ENCODE data around the gene TMOD1.

DNA sequence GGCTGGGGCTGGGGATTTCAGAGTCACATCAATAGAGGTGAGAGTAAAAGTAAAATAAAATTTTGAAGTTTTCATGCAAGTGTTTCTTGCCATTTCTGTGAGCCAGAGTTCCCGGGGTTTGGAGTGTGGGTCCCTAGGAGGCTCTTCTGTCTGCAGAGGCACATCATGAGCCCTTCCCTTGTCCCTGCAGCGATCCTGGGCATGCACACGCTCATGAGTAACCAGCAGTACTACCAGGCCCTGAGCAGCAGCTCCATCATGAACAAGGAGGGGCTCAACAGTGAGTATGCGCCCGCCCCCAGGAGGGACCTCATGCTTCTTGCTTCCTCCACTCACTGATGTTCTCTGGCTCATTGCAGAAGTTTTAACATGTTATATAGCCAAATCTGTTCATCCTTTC, 61.1 kb downstream of the TMOD1 start:
- TF ChIP-seq SIN3A (IDR thresholded peaks at IDR 0.05; ENCODE audit: borderline replicate concordance, insufficient read depth, low read length) (no peak), FOXP2 (optimal IDR thresholded peaks at IDR 0.05; ENCODE audit: borderline replicate concordance, extremely low read depth, extremely low read length, insufficient read depth) (no peak), TAF1 (IDR thresholded peaks at IDR 0.05; ENCODE audit: borderline replicate concordance, insufficient read depth, low read length) (no peak)
- TF ChIP-seq, protein P1, sequence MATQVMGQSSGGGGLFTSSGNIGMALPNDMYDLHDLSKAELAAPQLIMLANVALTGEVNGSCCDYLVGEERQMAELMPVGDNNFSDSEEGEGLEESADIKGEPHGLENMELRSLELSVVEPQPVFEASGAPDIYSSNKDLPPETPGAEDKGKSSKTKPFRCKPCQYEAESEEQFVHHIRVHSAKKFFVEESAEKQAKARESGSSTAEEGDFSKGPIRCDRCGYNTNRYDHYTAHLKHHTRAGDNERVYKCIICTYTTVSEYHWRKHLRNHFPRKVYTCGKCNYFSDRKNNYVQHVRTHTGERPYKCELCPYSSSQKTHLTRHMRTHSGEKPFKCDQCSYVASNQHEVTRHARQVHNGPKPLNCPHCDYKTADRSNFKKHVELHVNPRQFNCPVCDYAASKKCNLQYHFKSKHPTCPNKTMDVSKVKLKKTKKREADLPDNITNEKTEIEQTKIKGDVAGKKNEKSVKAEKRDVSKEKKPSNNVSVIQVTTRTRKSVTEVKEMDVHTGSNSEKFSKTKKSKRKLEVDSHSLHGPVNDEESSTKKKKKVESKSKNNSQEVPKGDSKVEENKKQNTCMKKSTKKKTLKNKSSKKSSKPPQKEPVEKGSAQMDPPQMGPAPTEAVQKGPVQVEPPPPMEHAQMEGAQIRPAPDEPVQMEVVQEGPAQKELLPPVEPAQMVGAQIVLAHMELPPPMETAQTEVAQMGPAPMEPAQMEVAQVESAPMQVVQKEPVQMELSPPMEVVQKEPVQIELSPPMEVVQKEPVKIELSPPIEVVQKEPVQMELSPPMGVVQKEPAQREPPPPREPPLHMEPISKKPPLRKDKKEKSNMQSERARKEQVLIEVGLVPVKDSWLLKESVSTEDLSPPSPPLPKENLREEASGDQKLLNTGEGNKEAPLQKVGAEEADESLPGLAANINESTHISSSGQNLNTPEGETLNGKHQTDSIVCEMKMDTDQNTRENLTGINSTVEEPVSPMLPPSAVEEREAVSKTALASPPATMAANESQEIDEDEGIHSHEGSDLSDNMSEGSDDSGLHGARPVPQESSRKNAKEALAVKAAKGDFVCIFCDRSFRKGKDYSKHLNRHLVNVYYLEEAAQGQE (IDR thresholded peaks at IDR 0.05; ENCODE audit: insufficient read depth in 1 of 2, low read depth in 2 of 2, low read length in 2 of 2): no peak

All from PFSK-1 (cell line).